Esophagus squamous epithelium (tissue), 4 donors: ENCODE results near the gene KCNMA1.

Experiments
- CTCF ChIP-seq, 6 experiments: fragments of 450-650 bp in 4 of 6; fragments of 200-600 bp in 2 of 6; sonication (generic) in 2 of 6; IDR thresholded peaks; one replicate each; pipeline ENCODE4 v1.5.1; 2016 to 2019; ENCODE audit warnings: antibody characterized with exemption in 6 of 6, mild to moderate bottlenecking in 4 of 6, moderate library complexity in 4 of 6
- POLR2A ChIP-seq, 4 donors: fragments of 450-650 bp; IDR thresholded peaks; one replicate each; pipeline ENCODE4 v1.6.1; 2017; ENCODE audit warnings: antibody characterized with exemption in 4 of 4, mild to moderate bottlenecking in 4 of 4, moderate library complexity in 3 of 4

- TF ChIP-seq CTCF (IDR thresholded peaks at IDR 0.05) (no peak), POLR2A (IDR thresholded peaks at IDR 0.05) (no peak)
These were observed 605.4 kb downstream of the KCNMA1 start for GRCh38 chr10:77032188-77032570.
